Breast epithelium (tissue), 4 donors: Measurements from ENCODE around the gene CYTH4. TPM values are rescaled to one million over a fixed set of nuclear protein-coding genes. Genes with fewer than 3 reads are reported as not detected.

Experiments used
- DNase-seq, 2 donors: peaks; one replicate each; pipeline ENCODE4 v3.0.0-alpha.2; 2019; ENCODE audit warnings: low spot score in 2 of 2
- H3K27ac ChIP-seq, 2 donors: fragments of 200-600 bp; sonication (generic) in 1 of 2; one replicate each; pipeline ENCODE4 v1.5.1; 2016 to 2019; ENCODE audit warnings: mild to moderate bottlenecking in 1 of 2
- H3K27me3 ChIP-seq, 2 donors: fragments of 200-600 bp; sonication (generic) in 1 of 2; one replicate each; pipeline versions ENCODE4 v1.5.1 to v1.6.0; 2017 to 2019; ENCODE audit warnings: control low read depth in 1 of 2, mild to moderate bottlenecking in 1 of 2
- H3K36me3 ChIP-seq: fragments of 200-600 bp; one replicate; pipeline ENCODE4 v1.5.1; 2019
- H3K4me1 ChIP-seq, 2 donors: fragments of 200-600 bp; sonication (generic); one replicate each; pipeline ENCODE4 v1.5.1; 2016 to 2019; ENCODE audit warnings: control low read depth in 1 of 2
- H3K4me3 ChIP-seq, 3 donors: fragments of 200-600 bp; sonication (generic); 1 replicate in 2 of 3; 2 replicates in 1 of 3; pipeline ENCODE4 v1.5.1; 2016 to 2019; ENCODE audit warnings: mild to moderate bottlenecking in 3 of 3, moderate library complexity in 2 of 3
- H3K9me3 ChIP-seq, 2 donors: fragments of 200-600 bp; sonication (generic) in 1 of 2; one replicate each; pipeline ENCODE4 v1.5.1; 2016 to 2019; ENCODE audit warnings: control low read depth in 1 of 2
- POLR2A ChIP-seq: fragments of 450-650 bp; IDR thresholded peaks from one replicate; pipeline ENCODE4 v1.6.1; 2016; ENCODE audit warnings: antibody characterized with exemption, mild to moderate bottlenecking, moderate library complexity
- POLR2AphosphoS5 ChIP-seq, 3 donors: sonication (generic); formaldehyde crosslinking; IDR thresholded peaks; one replicate each; pipeline ENCODE4 v1.6.1; 2017; ENCODE audit warnings: antibody characterized with exemption in 3 of 3
- intact Hi-C: fragments of 100-400 bp; cut with DNase I; formaldehyde crosslinking; loops from one replicate; pipeline ENCODE4 v1.15.1; 2023; ENCODE audit warnings: low total_unique reads
- total RNA-seq, 3 donors: library from RNA; depleted of rRNA; stranded (reverse); fragments of >200 nt; gene quantifications; one replicate each; pipeline ENCODE4 v1.1.0, GENCODE V29; 2016
- TF ChIP-seq, protein P1 (sequence below), 3 donors: fragments of 450-650 bp; IDR thresholded peaks; one replicate each; pipeline ENCODE4 v1.5.1; 2016 to 2017; ENCODE audit warnings: antibody characterized with exemption in 3 of 3, mild to moderate bottlenecking in 3 of 3, moderate library complexity in 3 of 3

The CYTH4 gene
- total RNA-seq, 3 donors from 2014 or later, result 6.9 to 25.1 (median 10.5) TPM

GRCh38 chr22:37319469-37319868 lies 37.2 kb downstream of the CYTH4 start:
- no peak for DNase-seq
- intact Hi-C loops, result loop anchor here (5.0 kb wide), 1 partner anchor 592 kb away; no protein-coding TSS in a partner anchor
- Histone ChIP-seq H3K27ac (peak overlapping the region in 1 of 2 donors; percentile 12), H3K9me3 (no peaks in the 10 kb centered on the region), H3K27me3 (peaks cover 1 to 9% of the 10 kb centered on the region in 2 donors), H3K4me3 (no peak overlapping the region), H3K36me3 (no peaks in the 10 kb centered on the region), H3K4me1 (no peaks in the 10 kb centered on the region)
- TF ChIP-seq, protein P1, sequence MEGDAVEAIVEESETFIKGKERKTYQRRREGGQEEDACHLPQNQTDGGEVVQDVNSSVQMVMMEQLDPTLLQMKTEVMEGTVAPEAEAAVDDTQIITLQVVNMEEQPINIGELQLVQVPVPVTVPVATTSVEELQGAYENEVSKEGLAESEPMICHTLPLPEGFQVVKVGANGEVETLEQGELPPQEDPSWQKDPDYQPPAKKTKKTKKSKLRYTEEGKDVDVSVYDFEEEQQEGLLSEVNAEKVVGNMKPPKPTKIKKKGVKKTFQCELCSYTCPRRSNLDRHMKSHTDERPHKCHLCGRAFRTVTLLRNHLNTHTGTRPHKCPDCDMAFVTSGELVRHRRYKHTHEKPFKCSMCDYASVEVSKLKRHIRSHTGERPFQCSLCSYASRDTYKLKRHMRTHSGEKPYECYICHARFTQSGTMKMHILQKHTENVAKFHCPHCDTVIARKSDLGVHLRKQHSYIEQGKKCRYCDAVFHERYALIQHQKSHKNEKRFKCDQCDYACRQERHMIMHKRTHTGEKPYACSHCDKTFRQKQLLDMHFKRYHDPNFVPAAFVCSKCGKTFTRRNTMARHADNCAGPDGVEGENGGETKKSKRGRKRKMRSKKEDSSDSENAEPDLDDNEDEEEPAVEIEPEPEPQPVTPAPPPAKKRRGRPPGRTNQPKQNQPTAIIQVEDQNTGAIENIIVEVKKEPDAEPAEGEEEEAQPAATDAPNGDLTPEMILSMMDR (IDR thresholded peaks at IDR 0.05), result no peak
- TF ChIP-seq POLR2A (no peak), POLR2AphosphoS5 (IDR thresholded peaks at IDR 0.05) (no peak)

- H3K9me3 ChIP-seq, result no peaks in the 10 kb centered on the region
- TF ChIP-seq POLR2A (no peak), POLR2AphosphoS5 (IDR thresholded peaks at IDR 0.05) (no peak)
- TF ChIP-seq, protein P1 (IDR thresholded peaks at IDR 0.05), result no peak
- H3K27ac ChIP-seq, result no peak overlapping the region
- H3K36me3 ChIP-seq, result no peaks in the 10 kb centered on the region
- no peak for DNase-seq
- H3K4me3 ChIP-seq, result no peak overlapping the region
- intact Hi-C loops, result no loop called here
- peaks cover 10 to 22% of the 10 kb centered on the region in 2 donors for H3K27me3 ChIP-seq
- no peaks in the 10 kb centered on the region for H3K4me1 ChIP-seq
These were observed 38.7 kb downstream of the CYTH4 start for GRCh38 chr22:37320726-37321677.

DNA sequence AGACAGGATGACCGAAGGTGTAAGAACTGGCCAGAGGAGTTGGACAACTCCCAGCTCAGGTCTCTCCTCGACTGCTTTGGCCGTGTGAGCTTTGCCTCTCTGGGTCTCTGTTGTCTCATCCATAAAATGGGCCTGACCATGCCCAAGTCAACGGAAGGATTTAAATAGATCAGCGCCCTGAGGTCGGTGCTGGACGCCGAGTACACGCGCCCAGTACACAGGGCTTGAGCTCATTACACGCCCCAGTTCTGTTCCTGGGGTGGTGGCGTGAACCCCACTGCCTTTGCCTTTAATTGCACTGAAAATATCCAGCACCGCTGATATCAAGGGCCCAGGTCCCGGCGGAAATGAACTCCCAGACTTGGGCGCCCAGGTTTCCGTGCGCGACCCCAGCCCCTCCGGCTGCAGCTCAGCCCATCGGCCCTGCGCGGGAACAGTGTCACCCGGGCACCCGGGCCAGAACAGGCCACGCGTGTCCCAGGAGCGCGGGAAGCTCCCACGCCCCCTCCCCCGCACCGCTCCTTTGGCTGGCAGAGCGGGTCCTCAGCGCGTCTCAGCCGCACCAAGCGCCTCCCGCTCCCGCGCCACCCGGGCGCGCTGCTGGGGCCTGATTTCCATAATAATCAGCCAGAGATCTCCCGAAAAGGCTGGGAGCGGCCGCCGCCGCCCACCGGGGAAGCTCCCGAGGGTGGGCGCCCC lies 42.2 kb downstream of the CYTH4 start:
- no peaks in the 10 kb centered on the region for H3K9me3 ChIP-seq
- H3K4me1 ChIP-seq, result no peaks in the 10 kb centered on the region
- TF ChIP-seq, protein P1 (IDR thresholded peaks at IDR 0.05), result no peak
- no peak for TF ChIP-seq POLR2A
- no peak for TF ChIP-seq POLR2AphosphoS5 (IDR thresholded peaks at IDR 0.05)
- H3K27me3 ChIP-seq, result peaks cover 10 to 31% of the 10 kb centered on the region in 2 donors
- intact Hi-C loops, result no loop called here
- no peaks in the 10 kb centered on the region for H3K36me3 ChIP-seq
- no peak for DNase-seq
- H3K4me3 ChIP-seq, result peak overlapping the region in 1 of 3 donors; percentile 23
- H3K27ac ChIP-seq, result no peak overlapping the region

DNA sequence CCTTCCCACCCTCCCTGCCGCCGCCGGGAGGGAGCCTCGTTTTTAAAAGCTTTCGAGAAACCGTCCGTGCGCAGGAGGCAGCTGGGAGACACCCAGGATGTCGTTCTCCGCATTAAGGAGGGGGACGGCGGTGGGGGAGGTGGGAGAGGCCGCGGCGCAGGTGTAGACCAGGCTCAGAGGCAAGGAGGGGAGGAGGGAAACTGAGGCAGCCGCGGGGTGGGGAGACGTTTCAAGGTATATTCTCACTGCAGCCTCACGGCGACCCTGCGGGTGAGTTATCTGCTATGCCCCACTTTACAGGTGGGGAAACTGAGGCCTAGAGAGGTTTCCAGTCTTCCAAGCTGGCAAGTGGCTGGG lies 42.7 kb downstream of the CYTH4 start:
- H3K27me3 ChIP-seq, result peaks cover 10 to 36% of the 10 kb centered on the region in 2 donors
- TF ChIP-seq, protein P1 (IDR thresholded peaks at IDR 0.05), result no peak
- TF ChIP-seq POLR2A (no peak), POLR2AphosphoS5 (IDR thresholded peaks at IDR 0.05) (no peak)

GRCh38 chr22:37326726-37327125 lies 44.4 kb downstream of the CYTH4 start:
- Histone ChIP-seq H3K27me3 (peaks cover 10 to 52% of the 10 kb centered on the region in 2 donors), H3K4me1 (no peaks in the 10 kb centered on the region), H3K9me3 (no peaks in the 10 kb centered on the region), H3K36me3 (no peaks in the 10 kb centered on the region), H3K4me3 (no peak overlapping the region), H3K27ac (no peak overlapping the region)
- TF ChIP-seq POLR2AphosphoS5 (IDR thresholded peaks at IDR 0.05), result no peak
- no peak for TF ChIP-seq POLR2A
- TF ChIP-seq, protein P1 (IDR thresholded peaks at IDR 0.05), result no peak
- intact Hi-C loops, result no loop called here
- DNase-seq, result no peak

More for the DNA sequence above, 42.7 kb downstream of the CYTH4 start:
- Histone ChIP-seq H3K27ac (no peak overlapping the region), H3K9me3 (no peaks in the 10 kb centered on the region), H3K4me1 (no peaks in the 10 kb centered on the region), H3K4me3 (peak overlapping the region in 1 of 3 donors; percentile 23), H3K36me3 (no peaks in the 10 kb centered on the region)
- no peak for DNase-seq
- intact Hi-C loops, result no loop called here
